ENCODE data around the gene SMIM44.

Gene SMIM44

DNA sequence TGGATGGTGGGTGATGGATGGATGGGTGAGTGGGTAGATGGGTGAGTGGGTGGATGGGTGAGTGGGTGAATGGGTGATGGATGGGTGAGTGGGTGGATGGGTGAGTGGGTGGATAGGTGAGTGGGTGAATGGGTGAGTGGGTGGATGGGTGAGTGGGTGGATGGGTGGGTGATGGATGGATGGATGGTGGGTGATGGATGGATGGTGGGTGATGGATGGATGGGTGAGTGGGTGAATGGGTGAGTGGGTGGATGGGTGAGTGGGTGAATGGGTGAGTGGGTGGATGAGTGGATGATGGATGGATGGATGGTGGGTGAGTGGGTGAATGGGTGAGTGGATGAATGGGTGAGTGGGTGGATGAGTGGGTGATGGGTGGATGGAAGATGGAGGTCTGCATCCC is 5.7 kb downstream of the SMIM44 start:
- no peak for DNase-seq (ENCODE audit: low read depth)

GRCh38 chr19:3476830-3477229 is 6.4 kb downstream of the SMIM44 start:
- DNase-seq (ENCODE audit: low read depth), result no peak

GRCh38 chr19:3475449-3475848 is 7.8 kb downstream of the SMIM44 start:
- no peak for DNase-seq (ENCODE audit: low read depth)

DNA sequence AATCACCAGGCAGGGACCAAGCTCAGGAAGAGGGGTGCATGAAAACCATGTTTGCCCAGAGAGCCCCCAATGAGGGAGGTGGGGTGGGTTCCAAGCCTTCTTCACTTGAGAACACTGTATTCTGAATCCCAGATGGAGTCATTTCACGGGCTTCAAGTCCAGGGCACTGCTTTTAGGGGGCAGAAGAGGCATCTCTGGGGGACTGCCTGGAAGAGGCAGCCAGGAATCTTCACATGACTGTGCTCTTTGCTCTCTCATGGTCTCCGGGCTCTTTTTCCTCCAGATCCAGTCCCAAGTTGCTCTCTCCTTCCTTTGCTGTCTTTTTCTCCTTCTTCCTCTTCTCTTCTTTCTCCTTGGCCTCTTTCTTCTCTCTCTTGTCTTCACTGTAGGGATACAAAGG is 8.6 kb downstream of the SMIM44 start:
- no peak for DNase-seq (ENCODE audit: low read depth)

DNA sequence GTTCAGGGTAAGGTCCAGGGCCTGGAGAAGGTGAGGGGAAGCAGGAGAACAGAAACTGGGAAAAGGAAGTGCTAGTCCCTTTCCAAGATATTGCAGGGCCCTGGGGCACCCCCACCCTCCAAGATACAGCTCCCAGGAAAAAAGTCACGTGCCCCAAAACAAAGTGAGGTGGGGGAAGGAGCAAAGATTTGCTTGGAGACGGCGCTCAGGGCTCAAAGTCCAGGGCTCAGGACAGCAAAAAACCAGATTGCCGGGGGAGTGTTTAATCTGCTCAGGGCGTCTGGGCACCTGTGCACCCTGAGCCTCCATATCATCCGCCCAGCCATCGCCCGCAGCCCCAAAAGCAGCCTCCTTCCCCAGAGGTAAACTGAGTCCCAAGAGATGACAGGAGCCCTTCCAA is 9.2 kb downstream of the SMIM44 start:
- DNase-seq (ENCODE audit: low read depth), result no peak

- DNase-seq (ENCODE audit: low read depth), result no peak
These were observed 11.1 kb downstream of the SMIM44 start for GRCh38 chr19:3471954-3472655.

DNA sequence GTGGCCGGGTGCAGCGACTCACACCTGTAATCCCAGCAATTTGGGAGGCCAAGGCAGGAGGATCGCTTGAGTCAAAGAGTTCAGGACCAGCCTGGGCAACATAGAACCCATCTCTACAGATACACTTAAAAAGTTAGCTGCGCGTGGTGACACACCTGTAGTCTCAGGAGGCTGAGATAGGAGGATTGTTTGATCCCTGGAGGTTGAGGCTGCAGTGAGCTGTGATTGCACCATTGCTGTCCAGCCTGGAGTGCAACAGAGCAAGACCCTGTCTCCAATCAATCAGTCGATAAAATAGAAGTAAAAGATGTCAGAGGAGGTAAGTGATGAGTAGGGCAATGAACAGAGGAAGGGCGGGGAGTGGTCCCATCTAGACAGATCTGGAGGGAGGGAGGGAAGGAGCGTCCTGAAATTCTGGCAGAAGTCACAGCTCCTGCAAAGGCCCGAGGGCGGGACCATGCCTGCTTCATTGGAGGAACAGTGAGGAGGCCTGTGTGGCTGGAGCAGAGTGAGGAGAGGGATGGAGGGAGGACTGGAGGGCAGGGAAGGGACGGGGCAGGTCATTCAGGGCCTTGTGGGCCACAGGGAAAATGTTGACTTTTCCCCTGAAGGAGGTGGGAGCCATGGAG is 12.6 kb downstream of the SMIM44 start:
- no peak for DNase-seq (ENCODE audit: low read depth)

DNA sequence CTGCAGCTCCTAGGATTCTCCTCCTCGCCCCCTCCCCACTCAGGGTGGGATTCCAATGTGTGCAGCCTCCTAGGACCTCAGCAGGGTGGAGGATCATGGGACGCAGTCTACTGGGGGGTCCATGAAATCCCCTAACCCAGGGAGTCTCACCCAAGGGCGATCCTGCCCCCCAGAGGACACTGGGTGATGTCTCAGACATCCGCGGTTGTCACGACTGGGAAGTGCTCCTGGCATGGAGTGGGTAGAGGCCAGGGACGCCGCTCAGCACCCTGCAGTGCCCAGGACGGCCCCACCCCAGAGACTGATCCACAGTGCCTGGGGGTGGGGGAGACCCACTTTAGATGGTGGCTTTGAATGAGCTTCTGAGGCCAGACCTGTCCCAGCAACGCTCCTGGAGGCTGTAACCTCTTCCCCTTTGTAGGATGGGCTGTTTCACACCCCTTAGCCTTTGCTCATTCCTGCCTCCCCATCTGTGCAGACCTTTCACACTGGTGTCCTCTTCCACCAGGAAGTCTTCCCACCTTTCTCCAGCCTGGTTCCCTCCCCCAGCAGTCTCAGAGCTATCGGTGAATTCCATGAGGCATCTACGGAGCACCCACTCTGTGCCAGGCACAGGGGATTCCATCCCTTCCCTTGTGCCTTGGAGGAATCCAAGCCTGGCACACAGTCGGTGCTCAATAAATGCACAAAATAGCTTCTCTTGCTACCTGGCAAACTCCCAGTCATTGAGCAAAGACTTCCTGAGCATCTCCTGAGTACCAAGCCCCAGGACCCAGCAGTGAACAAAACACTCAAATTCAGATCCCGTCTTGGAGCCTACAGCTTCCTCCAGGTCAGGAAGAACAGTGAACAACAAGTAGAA is 13.4 kb downstream of the SMIM44 start:
- no peak for DNase-seq (ENCODE audit: low read depth)

DNA sequence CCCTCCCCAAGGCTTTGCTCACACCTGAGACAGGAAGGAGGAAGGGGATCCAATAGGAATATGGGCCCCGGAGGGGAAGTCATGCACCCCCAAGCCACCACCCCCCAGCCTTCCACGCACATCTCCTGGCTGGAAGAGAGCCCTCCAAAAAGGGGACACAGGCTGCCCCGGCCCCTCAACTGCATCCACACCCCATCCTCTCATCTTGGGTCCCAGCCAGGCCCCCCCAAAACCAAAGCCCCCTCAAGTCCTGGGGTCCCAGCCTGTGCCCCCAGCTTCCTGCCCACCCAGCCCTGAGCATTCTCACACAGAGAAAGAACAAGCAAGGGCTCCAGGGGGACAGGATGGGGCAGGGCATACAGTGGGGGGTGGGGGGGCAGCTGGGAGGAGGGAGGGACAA is 15.0 kb downstream of the SMIM44 start:
- no peak for DNase-seq (ENCODE audit: low read depth)

GRCh38 chr19:3467437-3468198 is 15.6 kb downstream of the SMIM44 start:
- no peak for DNase-seq (ENCODE audit: low read depth)

GRCh38 chr19:3466635-3467034 is 16.6 kb downstream of the SMIM44 start:
- DNase-seq (ENCODE audit: low read depth), result no peak

GRCh38 chr19:3465552-3465951 is 17.7 kb downstream of the SMIM44 start:
- no peak for DNase-seq (ENCODE audit: low read depth)

DNA sequence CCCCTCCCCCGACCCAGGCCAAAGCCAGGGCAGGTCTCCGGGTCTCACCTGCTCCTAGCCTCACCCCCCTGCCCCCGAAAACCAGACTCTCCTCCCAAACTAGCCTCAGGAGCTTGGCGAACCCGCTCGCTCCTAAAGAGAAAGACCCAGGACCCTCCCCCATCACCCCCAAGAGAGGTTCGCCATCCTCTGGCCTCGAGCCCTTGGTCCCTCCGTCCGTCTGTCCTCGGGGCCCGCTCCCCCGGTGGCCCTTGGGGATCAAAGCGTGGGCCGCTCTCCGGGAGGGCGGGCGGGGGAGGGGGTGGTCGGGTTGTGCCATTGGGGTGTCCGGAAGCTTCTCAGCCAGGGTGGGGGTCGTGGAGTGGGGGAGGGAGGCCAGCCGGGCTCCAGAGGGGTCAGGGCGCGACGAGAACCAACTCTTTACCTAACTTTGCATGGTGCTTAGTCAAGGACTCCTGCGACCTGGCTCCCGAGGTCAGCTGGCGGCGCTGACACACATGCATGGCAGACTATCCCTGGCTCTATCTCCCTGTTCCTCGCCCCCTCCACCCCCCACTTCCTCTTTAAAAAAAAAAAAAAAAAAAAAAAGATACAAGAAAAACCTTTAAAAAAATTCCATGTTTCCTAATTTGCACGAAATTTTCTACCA is 18.5 kb downstream of the SMIM44 start:
- no peak for DNase-seq (ENCODE audit: low read depth)

- no peak for DNase-seq (ENCODE audit: low read depth)
These were observed 19.3 kb downstream of the SMIM44 start for GRCh38 chr19:3463714-3464586.

DNA sequence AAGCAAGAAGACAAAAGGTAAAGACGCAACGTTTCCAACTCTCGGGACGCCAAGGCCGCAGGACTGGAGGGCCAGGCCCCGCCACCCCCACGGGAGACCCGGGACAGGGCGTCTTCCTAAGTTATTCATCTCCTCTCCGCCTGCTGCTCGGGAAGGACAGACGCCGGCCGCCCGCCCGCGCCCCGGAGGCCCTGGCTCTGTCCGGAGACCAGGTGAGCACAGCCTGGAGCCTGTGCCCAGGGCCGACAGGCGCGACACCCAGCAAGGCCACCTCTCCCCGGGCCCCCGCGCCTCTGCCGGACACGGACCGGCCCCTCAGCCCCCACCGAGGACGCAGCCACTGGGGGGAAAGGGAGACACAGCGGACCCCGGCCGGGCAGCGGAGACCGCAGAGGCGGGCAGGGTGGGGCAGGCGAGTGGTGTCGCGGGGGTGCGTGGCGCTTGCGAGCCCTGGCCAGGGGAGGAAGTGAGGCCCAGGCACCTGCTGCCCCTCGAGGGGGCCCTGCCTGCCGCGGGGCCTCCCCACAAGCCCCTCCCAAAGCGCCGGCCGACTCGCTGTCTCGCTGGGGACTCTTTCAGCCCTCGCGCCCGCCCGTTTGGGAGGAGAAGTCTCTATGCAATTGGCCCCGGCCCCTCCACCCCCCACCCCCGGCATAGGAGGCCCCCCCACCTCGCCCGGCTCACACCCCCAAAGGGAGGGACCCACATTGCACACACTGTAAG is 20.1 kb downstream of the SMIM44 start:
- no peak for DNase-seq (ENCODE audit: low read depth)

GRCh38 chr19:3459965-3460582 is 23.2 kb downstream of the SMIM44 start:
- no peak for DNase-seq (ENCODE audit: low read depth)

- DNase-seq (ENCODE audit: low read depth), result no peak
These were observed 24.0 kb downstream of the SMIM44 start for GRCh38 chr19:3459089-3459881.

GRCh38 chr19:3458229-3459088 is 24.8 kb downstream of the SMIM44 start:
- no peak for DNase-seq (ENCODE audit: low read depth)
